HG02943 (cell line): Measurements from ENCODE around the gene MKNK1.
A peak's percentile ranks its signal among the peaks of the same experiment; 100 is the strongest.

Source experiments
- ATAC-seq: cut with Tn5 transposase; IDR thresholded peaks from one replicate; pipeline ENCODE4 v1.9.1; 2021; ENCODE audit warnings: mild to moderate bottlenecking, low read depth, moderate library complexity; ENCODE audit not compliant: unreplicated experiment

The MKNK1 gene

GRCh38 chr1:46619656-46620258 lies 15.7 kb upstream of the MKNK1 start:
- ATAC-seq = no peak

GRCh38 chr1:46618754-46619415 lies 14.8 kb upstream of the MKNK1 start:
- ATAC-seq = no peak

- no peak for ATAC-seq
These were observed 13.8 kb upstream of the MKNK1 start for GRCh38 chr1:46617833-46618232.

- no peak for ATAC-seq
These were observed 13.2 kb upstream of the MKNK1 start for GRCh38 chr1:46617108-46617800.

GRCh38 chr1:46616277-46617107 lies 12.4 kb upstream of the MKNK1 start, which contains the start of gene MOB3C:
Gene MOB3C (minus strand): TSS chr1:46616811. CDS start chr1:46613321, 3,490 bp downstream.
- ATAC-seq = peak; percentile 54

GRCh38 chr1:46615735-46616134 lies 11.7 kb upstream of the MKNK1 start:
- no peak for ATAC-seq

GRCh38 chr1:46615088-46615487 lies 11.0 kb upstream of the MKNK1 start:
- ATAC-seq = no peak

GRCh38 chr1:46614604-46614984 lies 10.5 kb upstream of the MKNK1 start:
- ATAC-seq = no peak

GRCh38 chr1:46613661-46614603 lies 9.9 kb upstream of the MKNK1 start:
- peak; percentile 53 for ATAC-seq

- no peak for ATAC-seq
These were observed 9.0 kb upstream of the MKNK1 start for GRCh38 chr1:46612937-46613660.

GRCh38 chr1:46611691-46612221 lies 7.7 kb upstream of the MKNK1 start:
- ATAC-seq = no peak

GRCh38 chr1:46607345-46608130 lies 3.5 kb upstream of the MKNK1 start:
- no peak for ATAC-seq

- ATAC-seq = no peak
These were observed 2.3 kb upstream of the MKNK1 start for GRCh38 chr1:46606255-46606965.

- ATAC-seq = no peak
These were observed 1.2 kb upstream of the MKNK1 start for GRCh38 chr1:46605232-46605631.

- ATAC-seq = no peak
These were observed 599 bp downstream of the MKNK1 start for GRCh38 chr1:46603481-46603857.

- ATAC-seq = no peak
These were observed 2.6 kb downstream of the MKNK1 start for GRCh38 chr1:46601257-46602007.
